Limb (tissue), 2 donors: ENCODE results near the gene MAP2K6.

ENCODE experiments used
- DNase-seq, 2 donors: peaks; one replicate each; pipeline ENCODE4 v3.0.0-alpha.2; 2016; ENCODE audit errors: extremely low spot score in 2 of 2

MAP2K6 gene

DNA sequence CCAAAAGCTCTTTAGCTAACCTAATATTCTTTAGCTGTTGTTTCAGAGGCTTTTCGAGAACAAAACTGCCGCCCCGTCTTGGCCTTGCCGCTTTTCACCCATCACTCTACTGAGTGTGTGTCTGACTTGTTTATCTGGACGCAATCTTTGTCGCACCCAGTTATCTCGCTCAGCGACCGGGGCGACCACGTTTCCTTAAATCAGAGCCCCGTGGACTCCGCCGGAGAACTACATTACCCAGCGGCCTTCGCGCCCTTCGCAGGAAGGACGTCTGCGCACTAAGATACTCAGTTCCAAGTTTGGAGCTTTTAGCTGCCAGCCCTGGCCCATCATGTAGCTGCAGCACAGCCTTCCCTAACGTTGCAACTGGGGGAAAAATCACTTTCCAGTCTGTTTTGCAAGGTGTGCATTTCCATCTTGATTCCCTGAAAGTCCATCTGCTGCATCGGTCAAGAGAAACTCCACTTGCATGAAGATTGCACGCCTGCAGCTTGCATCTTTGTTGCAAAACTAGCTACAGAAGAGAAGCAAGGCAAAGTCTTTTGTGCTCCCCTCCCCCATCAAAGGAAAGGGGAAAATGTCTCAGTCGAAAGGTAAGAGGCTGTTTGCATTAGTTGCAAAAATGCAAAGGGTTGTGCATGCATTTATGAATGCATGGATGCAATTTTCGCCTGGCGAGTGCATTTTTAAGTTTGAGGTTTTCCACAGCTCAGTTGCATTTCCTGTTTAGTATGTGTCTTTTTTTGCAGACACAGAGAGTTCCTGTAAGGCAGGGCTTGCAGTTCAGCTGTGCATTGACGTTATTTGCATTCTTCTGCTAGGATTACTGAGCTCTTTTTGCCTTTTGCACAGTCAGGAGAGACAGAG is at the start of gene MAP2K6:
Gene MAP2K6, plus strand, starts transcription at position 290 of the 867 bp plus-strand sequence. Its CDS starts 288 bp downstream, at position 578.
- peak; percentile 85 to 90 for DNase-seq

- DNase-seq = no peak
Measured at GRCh38 chr17:69367298-69367697, 47.2 kb upstream of the MAP2K6 start.

DNA sequence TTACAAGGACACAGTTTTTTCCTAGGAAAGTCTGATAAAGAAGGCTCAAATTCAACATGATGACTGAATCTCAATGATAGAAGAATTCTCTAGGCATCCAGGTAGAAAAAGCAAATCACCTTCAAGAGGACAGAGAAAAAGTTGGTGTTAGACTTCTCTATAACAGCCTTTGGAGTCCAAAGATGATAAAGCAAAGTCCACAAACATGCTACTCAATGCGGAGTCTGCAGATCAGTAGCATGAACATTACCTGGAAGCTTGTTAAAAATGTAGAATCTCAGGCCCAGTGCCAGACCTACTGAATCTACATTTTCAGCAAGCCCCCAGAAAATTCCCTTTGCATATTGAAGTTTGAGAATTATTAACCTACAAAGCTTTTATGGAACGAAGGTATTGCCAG is 41.4 kb upstream of the MAP2K6 start:
- DNase-seq = no peak

- no peak for DNase-seq
Measured at GRCh38 chr17:69375229-69375628, 39.3 kb upstream of the MAP2K6 start.

GRCh38 chr17:69388822-69389442 is 25.6 kb upstream of the MAP2K6 start:
- peak in 1 of 2 donors; percentile 13 for DNase-seq

GRCh38 chr17:69390795-69391501 is 23.5 kb upstream of the MAP2K6 start:
- no peak for DNase-seq

GRCh38 chr17:69401251-69401650 is 13.2 kb upstream of the MAP2K6 start:
- no peak for DNase-seq

DNA sequence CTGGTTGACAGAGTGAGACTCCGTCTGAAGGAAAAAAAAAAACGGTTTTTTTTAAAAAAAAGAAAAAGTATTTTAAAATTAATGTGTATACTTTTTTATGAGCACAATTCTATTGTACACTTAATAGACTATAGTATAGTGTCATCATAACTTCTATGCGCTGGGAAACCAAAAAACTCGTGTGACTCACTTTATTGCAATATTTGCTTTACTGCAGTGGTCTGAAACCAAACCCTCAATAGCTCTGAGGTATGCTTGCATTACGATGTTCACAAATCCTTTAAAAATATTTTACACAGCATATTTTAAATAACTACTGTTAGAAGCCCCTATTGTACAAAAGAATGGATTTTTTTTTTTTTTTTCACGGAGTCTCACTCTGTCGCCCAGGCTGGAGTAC is 12.4 kb upstream of the MAP2K6 start:
- no peak for DNase-seq

- DNase-seq = no peak
Measured at GRCh38 chr17:69404399-69404798, 10.1 kb upstream of the MAP2K6 start.

DNA sequence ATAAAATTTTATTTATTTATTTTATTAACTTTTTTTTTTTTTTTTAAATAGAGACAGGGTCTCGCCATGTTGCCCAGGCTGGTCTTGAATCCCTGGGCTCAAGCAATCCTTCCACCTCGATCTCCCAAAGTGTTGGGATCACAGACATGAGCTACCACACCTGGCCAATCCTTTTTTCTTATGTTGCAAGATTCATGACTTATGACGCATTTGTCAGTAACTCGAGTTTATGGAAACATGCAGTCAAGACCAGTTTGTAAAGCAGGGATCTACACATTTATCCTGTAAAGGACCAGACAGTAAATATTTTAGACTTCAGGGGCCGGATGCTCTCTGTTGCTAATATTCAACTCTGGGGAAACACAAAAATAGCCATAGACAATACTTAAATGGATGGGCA is 9.4 kb upstream of the MAP2K6 start:
- no peak for DNase-seq

DNA sequence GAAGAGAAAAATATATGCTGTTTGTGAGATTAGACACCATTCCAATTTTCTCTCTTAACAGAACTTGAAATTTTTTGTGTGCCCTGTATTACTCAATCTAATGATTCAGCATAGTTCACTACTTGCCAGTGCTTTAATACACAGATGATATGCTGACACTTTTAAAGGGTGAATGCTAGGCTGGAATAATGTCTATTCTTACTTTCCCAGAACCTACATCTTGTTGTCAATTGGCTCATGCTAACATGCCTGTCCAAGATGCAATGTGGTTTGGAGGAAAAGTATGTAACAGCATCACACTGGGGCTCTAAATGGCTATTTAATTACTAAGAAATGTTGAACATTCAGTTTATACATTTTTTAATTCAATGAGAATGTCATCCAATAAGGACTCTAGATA is 7.6 kb upstream of the MAP2K6 start:
- DNase-seq = no peak

GRCh38 chr17:69407759-69408158 is 6.7 kb upstream of the MAP2K6 start:
- DNase-seq = no peak

- DNase-seq = no peak
Measured at GRCh38 chr17:69410671-69411070, 3.8 kb upstream of the MAP2K6 start.

DNA sequence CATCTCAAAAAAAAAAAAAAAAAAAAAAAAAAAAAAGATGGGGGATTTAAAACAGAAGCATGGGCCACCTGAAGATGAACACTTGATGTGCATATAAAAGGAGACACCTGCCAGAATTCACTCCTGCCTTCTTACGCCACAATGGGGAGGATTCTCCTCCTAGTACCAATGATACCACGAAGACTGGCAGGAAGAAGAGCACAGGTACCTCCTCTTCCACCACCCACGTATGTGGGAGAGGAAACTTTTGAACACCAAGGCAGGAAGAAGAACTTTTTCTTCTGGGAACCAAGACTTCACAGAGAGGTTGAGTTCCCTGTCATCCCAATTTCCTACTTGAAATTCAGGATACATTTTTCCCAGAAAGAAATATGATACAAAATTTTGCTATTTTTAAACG is 2.7 kb upstream of the MAP2K6 start:
- no peak for DNase-seq

- no peak for DNase-seq
Measured at GRCh38 chr17:69412251-69412671, 2.2 kb upstream of the MAP2K6 start.

- DNase-seq = no peak
Measured at GRCh38 chr17:69415431-69415830, 934 bp downstream of the MAP2K6 start.

GRCh38 chr17:69417545-69418483 is 3.3 kb downstream of the MAP2K6 start:
- DNase-seq = no peak

GRCh38 chr17:69418535-69418934 is 4.0 kb downstream of the MAP2K6 start:
- no peak for DNase-seq

DNA sequence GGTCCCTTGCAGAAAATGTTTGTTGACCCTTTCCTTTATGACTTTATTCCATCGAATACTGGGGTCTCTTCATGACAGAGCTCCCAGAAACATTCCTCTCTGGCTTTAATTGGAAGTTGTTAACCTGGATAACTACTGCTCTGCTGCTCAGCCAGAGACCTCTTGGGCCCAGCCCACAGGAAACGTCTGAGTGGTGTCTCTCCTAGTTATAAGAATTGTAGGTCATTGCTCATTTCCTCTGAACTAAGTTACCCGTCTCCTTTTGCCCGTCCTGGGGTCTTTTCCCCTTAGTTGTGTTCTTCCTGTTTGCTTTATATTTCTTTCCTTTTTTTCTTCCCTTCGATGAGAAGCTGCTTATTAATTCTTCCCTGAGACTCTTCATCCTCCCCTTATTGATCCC is 9.0 kb downstream of the MAP2K6 start:
- DNase-seq = no peak

DNA sequence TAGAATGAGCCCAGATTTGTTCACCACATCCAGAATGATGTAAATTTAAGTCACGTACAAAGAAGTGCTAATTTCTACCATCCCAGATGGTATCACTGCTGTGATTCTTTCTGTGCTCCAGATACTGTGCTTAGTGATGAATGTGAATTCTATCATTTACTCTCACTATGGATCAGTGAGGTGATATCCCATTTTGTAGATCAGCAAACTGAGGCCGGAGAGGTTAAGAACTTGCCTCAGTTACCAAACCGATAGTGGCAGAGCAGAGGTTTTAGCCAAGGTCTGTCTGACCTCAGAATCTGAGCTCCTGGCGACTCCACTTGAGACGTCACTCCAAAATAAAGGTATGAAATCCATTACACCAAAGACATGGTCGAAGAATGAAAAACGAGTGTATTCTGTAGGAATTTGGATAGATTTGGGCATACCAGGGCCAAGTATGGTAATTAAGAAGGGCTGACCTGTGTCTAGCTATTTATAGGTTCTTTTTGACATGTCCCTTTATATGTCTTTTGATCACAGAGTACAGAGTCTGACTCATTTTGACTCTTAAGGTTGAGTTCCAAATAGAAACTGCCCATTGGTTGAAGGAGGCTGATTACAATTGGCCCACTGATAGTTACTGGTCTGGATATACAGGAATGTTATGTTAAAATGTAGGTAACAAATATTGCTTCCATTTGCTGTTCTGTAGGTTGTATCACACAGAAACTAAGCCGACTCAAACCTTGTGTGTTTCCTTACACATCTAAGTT is 10.0 kb downstream of the MAP2K6 start:
- DNase-seq = no peak
